Measurements from ENCODE around the gene PODN. TPM values are rescaled to one million over a fixed set of nuclear protein-coding genes. Genes with fewer than 3 reads are reported as not detected.
A peak's percentile ranks its signal among the peaks of the same experiment; 100 is the strongest.

The PODN gene
- total and polyA plus RNA-seq, 7 donors: 1.6 to 200 (median 67.6) TPM

- WGBS, 2 donors: 90 to 91% methylated on average over 8 of the region's 8 CpGs
- no peak overlapping the region for H3K4me3 ChIP-seq
- TF ChIP-seq POLR2AphosphoS5 (IDR thresholded peaks at IDR 0.05) (no peak), CTCF (IDR thresholded peaks at IDR 0.05) (no peak), POLR2A (IDR thresholded peaks at IDR 0.05) (no peak), EP300 (IDR thresholded peaks at IDR 0.05) (no peak)
- H3K27me3 ChIP-seq: no peaks in the 10 kb centered on the region
- intact Hi-C loops (cut with DNase I): no loop called here
- peak overlapping the region; percentile 4 to 52 (median 27) for H3K27ac ChIP-seq
- no peaks in the 10 kb centered on the region for H3K9me3 ChIP-seq
- DNase-seq: peak; percentile 40
- peaks cover 11 to 48% (median 27%) of the 10 kb centered on the region in 4 donors for H3K36me3 ChIP-seq
- H3K4me1 ChIP-seq: no peaks in the 10 kb centered on the region
These were observed 12.5 kb downstream of the PODN start for GRCh38 chr1:53074313-53075154.

DNA sequence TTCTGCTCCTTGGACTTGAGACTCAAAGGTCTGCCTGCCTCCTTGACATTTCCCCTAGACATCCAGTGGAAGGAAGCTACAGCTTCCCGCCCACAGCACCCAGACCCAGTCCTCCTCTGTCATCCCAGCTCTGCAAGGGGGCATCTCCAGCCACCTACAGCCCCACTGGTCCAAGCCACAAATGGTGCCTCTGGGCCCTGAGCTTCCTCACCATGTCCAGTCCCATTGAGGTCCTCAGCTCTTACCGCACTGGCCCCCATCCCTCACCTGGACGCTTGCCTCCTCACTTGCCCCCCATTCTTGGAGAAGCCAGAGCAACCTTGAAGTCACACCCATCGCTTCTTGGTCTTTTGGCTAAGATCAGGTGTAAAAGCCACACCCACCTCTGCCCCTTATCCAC lies 13.2 kb downstream of the PODN start:
- peaks cover 11 to 46% (median 24%) of the 10 kb centered on the region in 4 donors for H3K36me3 ChIP-seq
- TF ChIP-seq POLR2A (IDR thresholded peaks at IDR 0.05) (no peak), POLR2AphosphoS5 (IDR thresholded peaks at IDR 0.05) (no peak), EP300 (IDR thresholded peaks at IDR 0.05) (no peak), CTCF (IDR thresholded peaks at IDR 0.05) (no peak)
- no peaks in the 10 kb centered on the region for H3K27me3 ChIP-seq
- intact Hi-C loops (cut with DNase I): no loop called here
- no peaks in the 10 kb centered on the region for H3K4me1 ChIP-seq
- no peak overlapping the region for H3K4me3 ChIP-seq
- DNase-seq: peak; percentile 63
- no peaks in the 10 kb centered on the region for H3K9me3 ChIP-seq
- WGBS, 2 donors: 94 to 95% methylated on average over 4 of the region's 4 CpGs
- no peak overlapping the region for H3K27ac ChIP-seq

GRCh38 chr1:53075761-53076163 lies 13.7 kb downstream of the PODN start:
- H3K4me3 ChIP-seq: no peak overlapping the region
- no peaks in the 10 kb centered on the region for H3K4me1 ChIP-seq
- peak; percentile 69 for DNase-seq
- WGBS, 2 donors: 61 to 75% methylated on average over 8 of the region's 8 CpGs
- intact Hi-C loops (cut with DNase I): no loop called here
- H3K27ac ChIP-seq: no peak overlapping the region
- H3K27me3 ChIP-seq: no peaks in the 10 kb centered on the region
- no peak for TF ChIP-seq EP300 (IDR thresholded peaks at IDR 0.05)
- no peak for TF ChIP-seq POLR2AphosphoS5 (IDR thresholded peaks at IDR 0.05)
- no peak for TF ChIP-seq POLR2A (IDR thresholded peaks at IDR 0.05)
- TF ChIP-seq CTCF (IDR thresholded peaks at IDR 0.05): no peak
- H3K36me3 ChIP-seq: peaks cover 14 to 46% (median 29%) of the 10 kb centered on the region in 4 donors
- no peaks in the 10 kb centered on the region for H3K9me3 ChIP-seq

DNA sequence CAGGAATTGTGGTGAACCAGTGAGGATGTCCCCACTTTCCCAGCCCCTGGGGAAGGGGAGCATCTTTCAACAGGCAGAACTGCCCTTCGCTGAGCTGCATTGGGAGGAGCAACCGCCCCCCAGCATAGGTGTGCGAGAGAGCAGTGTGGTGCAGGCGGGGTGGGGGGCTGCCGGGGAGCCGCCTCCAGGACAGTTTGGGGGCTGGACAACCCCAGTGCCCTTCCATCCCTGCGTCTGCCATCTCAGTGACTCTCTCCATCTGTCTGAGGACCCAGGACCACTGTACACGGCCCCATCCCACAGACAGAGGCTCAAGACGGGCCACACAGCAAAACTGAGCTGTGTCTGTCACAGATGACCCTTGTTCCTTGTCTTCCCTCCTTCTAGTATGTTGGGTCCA lies 14.2 kb downstream of the PODN start:
- Histone ChIP-seq H3K9me3 (no peaks in the 10 kb centered on the region), H3K27me3 (no peaks in the 10 kb centered on the region), H3K27ac (no peak overlapping the region), H3K4me1 (no peaks in the 10 kb centered on the region), H3K36me3 (peaks cover 18 to 47% (median 33%) of the 10 kb centered on the region in 4 donors), H3K4me3 (no peak overlapping the region)
- DNase-seq: peak; percentile 43
- TF ChIP-seq POLR2A (IDR thresholded peaks at IDR 0.05): no peak
- no peak for TF ChIP-seq POLR2AphosphoS5 (IDR thresholded peaks at IDR 0.05)
- no peak for TF ChIP-seq EP300 (IDR thresholded peaks at IDR 0.05)
- TF ChIP-seq CTCF (IDR thresholded peaks at IDR 0.05): no peak
- intact Hi-C loops (cut with DNase I): no loop called here
- 94 to 95% methylated on average over 9 of the region's 9 CpGs for WGBS, 2 donors
